Stimulated activated naive CD8-positive, alpha-beta T cell treated with anti-CD3 and anti-CD28 coated beads, Interleukin-15, Interleukin-2, amounts not matched to agents 100 ng/mL and 50 ng/mL, for 24 hours (primary cell): ENCODE measurements around the gene KLHL11.
"Not testable (repeated sequence)": the region's sequence is repeated elsewhere in the genome, so short reads cannot be mapped to it uniquely, and the experiment has no call there.

Source experiments
- H3K27ac Mint-ChIP-seq: one replicate; pipeline ENCODE4 v1.8.0; 2021; ENCODE audit warnings: mild to moderate bottlenecking, mixed read lengths
- H3K27me3 Mint-ChIP-seq: one replicate; pipeline ENCODE4 v1.8.0; 2021; ENCODE audit warnings: mixed read lengths
- H3K36me3 Mint-ChIP-seq: one replicate; pipeline ENCODE4 v1.8.0; 2021; ENCODE audit warnings: low read depth, mixed read lengths
- H3K4me1 Mint-ChIP-seq: one replicate; pipeline ENCODE4 v1.8.0; 2021; ENCODE audit warnings: low read depth, mixed read lengths
- H3K4me3 Mint-ChIP-seq: one replicate; pipeline ENCODE4 v1.8.0; 2021; ENCODE audit warnings: mild to moderate bottlenecking, mixed read lengths
- H3K9me3 Mint-ChIP-seq: one replicate; pipeline ENCODE4 v1.8.0; 2021; ENCODE audit warnings: mixed read lengths

KLHL11 gene

DNA sequence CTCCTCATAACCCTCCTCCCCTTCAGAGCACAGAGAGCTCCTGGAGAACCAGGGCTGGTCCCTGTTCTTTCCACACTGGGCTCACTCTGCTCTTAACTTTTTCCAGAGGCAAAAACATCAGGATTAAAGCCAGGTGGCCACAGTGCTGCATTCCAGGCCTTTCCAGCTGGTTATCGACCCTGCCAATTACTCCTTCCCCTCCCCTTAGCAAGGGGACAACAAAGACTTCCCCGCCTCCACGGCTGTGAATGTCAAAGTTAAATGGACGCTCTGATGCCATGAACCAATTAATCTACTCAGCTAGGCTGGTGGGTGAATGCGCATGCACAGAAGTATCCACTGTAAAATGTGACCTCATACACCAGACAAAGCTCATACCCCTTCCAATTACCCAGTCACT, 30.4 kb upstream of the KLHL11 start:
- Mint-ChIP-seq H3K4me1 (no peaks in the 10 kb centered on the region), H3K36me3 (peaks cover 69% of the 10 kb centered on the region), H3K4me3 (no peak overlapping the region), H3K27ac (peak overlapping the region; percentile 21), H3K27me3 (no peaks in the 10 kb centered on the region), H3K9me3 (no peaks in the 10 kb centered on the region)

DNA sequence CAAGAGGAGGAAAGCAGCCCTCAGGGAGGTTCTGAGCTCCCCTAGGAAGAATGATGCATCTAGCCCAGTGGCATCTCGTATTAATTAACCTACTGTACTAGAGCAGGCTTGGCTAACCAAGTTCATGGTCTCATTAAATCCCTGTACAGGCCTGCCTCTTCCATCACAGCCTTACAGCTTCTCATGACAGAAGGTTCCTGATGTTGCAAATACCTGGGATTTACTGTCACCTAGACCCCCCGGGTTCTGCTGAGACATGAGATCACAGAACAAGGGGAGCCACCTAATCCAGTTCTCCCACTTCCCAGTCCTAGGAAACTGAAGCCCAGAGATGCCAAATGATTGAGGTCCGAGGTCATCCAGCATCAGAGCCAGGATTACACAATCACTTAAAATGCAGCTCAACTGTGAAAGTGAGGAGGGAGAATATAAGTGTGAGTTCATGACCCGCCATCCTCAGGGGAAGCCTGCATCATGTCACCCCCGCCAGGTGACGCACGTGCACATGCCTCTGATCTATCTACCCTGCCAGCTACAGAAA, 29.6 kb upstream of the KLHL11 start:
- Mint-ChIP-seq H3K4me3 (no peak overlapping the region), H3K27me3 (no peaks in the 10 kb centered on the region), H3K9me3 (no peaks in the 10 kb centered on the region), H3K27ac (no peak overlapping the region), H3K36me3 (peaks cover 67% of the 10 kb centered on the region), H3K4me1 (no peaks in the 10 kb centered on the region)

DNA sequence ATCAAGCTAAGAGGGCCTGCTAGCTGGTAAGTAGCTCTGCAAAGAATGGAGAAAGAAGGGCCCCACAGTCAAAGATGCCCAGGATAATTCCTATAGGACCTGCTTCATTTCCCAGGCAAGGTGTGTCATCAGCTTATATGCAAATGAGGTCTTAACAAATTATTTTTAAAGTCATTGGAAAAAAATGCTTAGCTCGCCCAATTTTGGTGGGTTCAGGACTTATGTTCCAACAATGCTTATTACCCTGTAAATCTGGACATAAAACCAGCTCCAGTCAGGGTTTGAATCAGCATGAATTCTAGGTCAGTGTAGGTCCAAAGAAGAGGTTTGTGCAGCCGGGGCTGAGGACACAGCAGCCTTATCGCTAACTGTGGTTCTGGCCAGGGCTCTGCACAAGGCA, 28.2 kb upstream of the KLHL11 start:
- H3K4me1 Mint-ChIP-seq: no peaks in the 10 kb centered on the region
- H3K4me3 Mint-ChIP-seq: no peak overlapping the region
- no peaks in the 10 kb centered on the region for H3K27me3 Mint-ChIP-seq
- no peak overlapping the region for H3K27ac Mint-ChIP-seq
- peaks cover 63% of the 10 kb centered on the region for H3K36me3 Mint-ChIP-seq
- H3K9me3 Mint-ChIP-seq: no peaks in the 10 kb centered on the region

DNA sequence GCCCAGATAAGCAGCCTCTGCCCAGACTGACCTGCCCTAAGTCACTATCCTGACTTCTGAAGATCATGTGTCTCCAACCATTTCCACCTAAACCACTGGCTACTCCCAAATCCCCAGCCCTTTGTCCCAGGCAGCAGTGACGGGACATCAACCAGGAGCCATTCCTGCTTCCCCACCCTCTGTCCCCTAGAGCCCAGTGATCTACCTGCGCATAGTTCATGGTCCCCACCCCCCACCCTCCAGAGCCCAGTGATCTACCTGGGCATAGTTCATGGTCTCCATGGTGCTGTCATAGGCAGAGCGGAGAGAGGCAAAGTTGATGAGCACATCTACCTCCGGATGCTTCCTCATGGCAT, 26.8 kb upstream of the KLHL11 start:
- Mint-ChIP-seq H3K9me3 (no peaks in the 10 kb centered on the region), H3K36me3 (peaks cover 61% of the 10 kb centered on the region), H3K4me1 (no peaks in the 10 kb centered on the region), H3K27me3 (no peaks in the 10 kb centered on the region), H3K27ac (no peak overlapping the region), H3K4me3 (no peak overlapping the region)

DNA sequence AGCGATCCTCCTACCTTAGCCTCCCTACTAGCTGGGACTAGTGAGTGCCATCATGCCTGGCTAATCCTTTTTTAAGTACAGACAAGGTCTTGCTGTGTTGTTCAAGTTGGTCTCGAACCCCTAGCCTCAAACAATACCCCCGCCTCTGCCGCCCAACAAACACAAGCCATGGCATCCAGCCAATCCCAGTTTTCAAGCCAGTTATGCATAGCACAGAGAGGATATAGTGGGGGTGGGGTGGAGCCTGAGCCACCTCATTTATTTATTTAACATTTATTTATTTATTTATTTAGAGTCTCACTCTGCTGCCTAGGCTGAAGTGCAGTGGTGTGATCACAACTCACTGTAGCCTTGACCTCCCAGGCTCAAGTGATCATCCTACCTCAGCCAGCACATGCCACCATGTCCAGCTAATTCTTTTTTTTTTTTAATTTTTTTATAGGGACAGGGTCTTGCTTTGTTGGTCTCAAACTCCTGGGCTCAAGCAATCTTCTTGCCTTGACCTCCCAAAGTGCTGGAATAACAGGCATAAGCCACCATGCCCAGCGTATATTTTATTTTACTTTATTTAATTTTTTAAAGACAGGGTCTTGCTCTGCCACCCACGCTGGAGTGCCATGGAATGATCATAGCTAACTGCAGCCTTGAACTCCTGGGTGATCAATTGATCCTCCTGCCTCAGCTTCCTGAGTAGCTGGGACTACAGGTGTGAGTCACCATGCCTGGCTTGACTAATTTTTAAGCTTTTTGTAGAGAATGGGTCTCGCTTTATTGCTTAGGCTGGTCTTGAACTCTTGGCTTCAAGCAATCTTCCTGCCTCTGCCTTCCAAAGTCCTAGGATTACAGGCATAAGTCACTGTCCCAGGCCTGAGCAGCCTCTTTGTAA, 26.2 kb upstream of the KLHL11 start:
- Mint-ChIP-seq H3K27ac (no peak overlapping the region), H3K4me1 (no peaks in the 10 kb centered on the region), H3K4me3 (no peak overlapping the region), H3K36me3 (peaks cover 57% of the 10 kb centered on the region), H3K27me3 (no peaks in the 10 kb centered on the region), H3K9me3 (no peaks in the 10 kb centered on the region)

DNA sequence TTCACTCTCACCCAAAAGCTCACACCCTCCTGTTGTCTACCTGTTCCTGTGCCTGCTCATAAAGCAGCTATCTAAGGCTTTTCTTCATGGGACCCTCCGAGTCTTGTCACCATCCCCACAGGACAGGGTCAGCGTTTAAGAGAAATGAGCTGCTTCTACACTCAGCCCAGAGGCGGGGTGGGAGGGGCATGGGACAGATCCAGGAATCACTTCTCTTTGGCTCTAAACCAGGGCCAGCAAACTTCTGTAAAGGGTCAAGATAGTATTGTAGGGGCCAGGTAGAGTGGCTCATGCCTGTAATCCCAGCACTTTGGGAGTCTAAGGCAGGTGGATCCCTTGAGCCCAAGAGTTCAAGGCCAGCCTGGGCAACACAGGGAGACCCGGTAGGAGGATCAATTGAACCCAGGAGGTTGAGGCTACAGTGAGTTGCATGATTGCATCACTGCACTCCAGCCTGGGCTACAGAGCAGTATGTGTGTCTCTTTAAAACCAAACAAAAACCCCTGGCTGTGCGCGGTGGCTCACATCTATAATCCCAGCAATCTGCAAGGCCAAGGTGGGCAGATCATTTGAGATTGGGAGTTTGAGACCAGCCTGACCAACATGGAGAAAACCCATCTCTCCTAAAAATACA, 23.2 kb upstream of the KLHL11 start:
- Mint-ChIP-seq H3K9me3 (no peaks in the 10 kb centered on the region), H3K27ac (no peak overlapping the region), H3K27me3 (no peaks in the 10 kb centered on the region), H3K36me3 (peaks cover 60% of the 10 kb centered on the region), H3K4me3 (no peak overlapping the region), H3K4me1 (no peaks in the 10 kb centered on the region)

DNA sequence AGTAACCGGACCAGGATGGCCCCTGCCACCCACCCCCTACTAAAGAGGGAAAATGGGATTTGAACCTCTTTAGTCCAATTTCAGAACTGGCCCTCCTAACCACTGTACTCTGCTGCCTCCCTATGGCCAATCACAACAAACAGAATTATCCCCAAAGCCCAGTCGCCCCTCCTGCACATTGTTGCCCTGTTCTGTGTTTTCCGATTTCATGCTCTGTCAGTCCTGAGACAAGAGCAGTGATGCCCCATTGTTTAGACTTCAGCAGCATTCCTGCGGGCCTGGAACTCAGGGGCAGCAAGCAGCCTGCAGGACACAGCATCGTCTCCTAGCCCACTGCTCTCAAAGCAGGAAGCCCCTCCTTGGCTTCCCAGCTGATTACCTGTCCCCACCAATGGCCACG, 20.5 kb upstream of the KLHL11 start:
- no peaks in the 10 kb centered on the region for H3K9me3 Mint-ChIP-seq
- no peak overlapping the region for H3K27ac Mint-ChIP-seq
- H3K4me1 Mint-ChIP-seq: no peaks in the 10 kb centered on the region
- H3K36me3 Mint-ChIP-seq: peaks cover 65% of the 10 kb centered on the region
- no peaks in the 10 kb centered on the region for H3K27me3 Mint-ChIP-seq
- no peak overlapping the region for H3K4me3 Mint-ChIP-seq

DNA sequence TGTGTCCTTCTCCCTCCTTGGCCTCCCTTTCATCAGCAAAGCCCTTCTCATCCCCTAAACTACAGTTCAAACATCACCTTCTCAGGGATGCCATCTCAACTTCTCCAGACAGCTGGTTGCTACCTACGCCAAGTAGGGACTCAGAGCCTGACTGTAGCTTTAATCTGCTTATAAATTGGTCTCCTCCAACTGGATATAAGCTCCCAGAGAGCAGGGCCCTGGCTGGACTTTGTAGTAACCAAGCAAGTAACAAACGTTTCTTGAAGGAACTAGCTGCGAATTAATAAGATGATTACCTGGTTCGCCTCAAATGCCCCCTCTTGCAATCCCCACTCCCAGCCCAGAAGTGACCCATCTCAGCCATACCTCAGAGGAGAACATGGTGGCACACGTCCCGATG, 17.5 kb upstream of the KLHL11 start:
- Mint-ChIP-seq H3K4me3 (no peak overlapping the region), H3K4me1 (no peaks in the 10 kb centered on the region), H3K9me3 (no peaks in the 10 kb centered on the region), H3K27ac (no peak overlapping the region), H3K36me3 (peaks cover 68% of the 10 kb centered on the region), H3K27me3 (no peaks in the 10 kb centered on the region)

DNA sequence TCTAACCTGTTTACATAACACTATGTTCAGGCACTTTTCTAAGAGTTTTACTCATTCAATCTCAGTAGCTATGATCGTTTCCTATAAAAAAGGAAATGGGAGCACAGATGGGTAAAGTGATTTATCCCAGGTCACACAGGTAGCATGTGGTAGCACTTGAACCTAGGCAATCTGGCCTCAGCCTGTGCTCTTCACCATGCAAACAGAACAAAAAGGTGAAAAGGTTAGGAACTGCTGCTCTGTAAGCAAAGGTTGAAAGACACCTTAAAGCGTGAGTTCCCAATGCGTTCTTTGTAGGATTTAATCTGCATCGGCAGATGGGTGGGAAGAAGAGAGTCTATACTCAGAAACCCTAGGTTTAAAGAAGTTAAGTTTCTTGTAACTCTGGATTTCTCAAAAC, 14.9 kb upstream of the KLHL11 start:
- no peaks in the 10 kb centered on the region for H3K27me3 Mint-ChIP-seq
- peaks cover 62% of the 10 kb centered on the region for H3K36me3 Mint-ChIP-seq
- H3K27ac Mint-ChIP-seq: no peak overlapping the region

DNA sequence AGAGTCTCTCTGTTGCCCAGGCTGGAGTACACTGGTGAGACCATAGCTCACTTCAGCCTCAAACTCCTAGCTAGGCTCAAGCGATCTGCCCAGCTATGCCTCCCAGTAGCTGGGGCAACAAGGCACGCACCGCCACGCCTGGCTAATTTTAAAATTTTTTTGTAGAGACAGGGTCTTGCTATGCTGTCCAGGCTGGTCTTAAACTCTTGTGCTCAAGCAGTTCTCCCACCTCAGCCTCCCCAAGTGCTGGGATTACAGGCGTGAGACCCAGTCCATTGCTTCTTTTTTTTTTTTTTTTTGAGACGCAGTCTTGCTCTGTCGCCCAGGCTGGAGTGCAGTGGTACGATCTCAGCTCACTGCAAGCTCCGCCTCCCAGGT, 9.1 kb upstream of the KLHL11 start:
- H3K4me3 Mint-ChIP-seq, H3K9me3 Mint-ChIP-seq, H3K27ac Mint-ChIP-seq, H3K27me3 Mint-ChIP-seq: not testable (repeated sequence)
- Mint-ChIP-seq H3K36me3 (peaks cover 71% of the 10 kb centered on the region), H3K4me1 (peaks cover 15% of the 10 kb centered on the region)

More for the DNA sequence above, 14.9 kb upstream of the KLHL11 start:
- Mint-ChIP-seq H3K4me1 (no peaks in the 10 kb centered on the region), H3K4me3 (no peak overlapping the region), H3K9me3 (no peaks in the 10 kb centered on the region)

DNA sequence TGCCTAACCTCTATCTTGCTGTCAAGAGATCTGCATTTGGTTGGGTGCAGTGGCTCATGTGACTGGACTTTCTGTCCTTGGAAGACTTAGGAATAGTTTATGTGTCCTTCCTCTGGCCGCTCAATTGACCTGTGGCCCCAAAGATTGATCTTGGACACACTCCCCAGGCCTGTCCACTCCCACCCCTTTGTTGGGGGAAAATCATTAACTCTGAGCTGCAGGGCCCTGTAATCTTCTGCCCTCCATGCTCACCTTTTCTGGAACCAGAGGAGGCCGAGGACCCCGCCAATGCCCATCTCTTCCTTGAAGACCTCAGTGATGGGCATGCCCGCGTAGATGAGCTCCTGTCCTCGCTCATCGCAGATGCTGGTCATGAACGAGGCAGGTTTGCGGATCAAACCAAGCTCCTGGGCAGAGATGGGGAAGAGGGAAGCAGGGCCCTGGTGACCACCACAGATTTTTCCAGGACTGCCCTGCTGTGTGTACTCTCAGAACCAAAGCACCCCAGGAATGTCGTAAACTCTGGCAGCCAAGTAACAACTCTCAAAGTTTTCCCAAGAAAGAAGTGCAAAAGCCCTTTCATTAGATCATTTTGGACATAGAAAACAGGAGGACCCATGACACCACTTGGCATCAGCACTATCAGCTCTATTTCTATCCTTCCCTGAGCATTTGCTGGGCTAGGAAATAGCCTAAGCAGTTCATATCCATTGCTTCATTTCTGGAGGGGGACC, 8.5 kb upstream of the KLHL11 start:
- Mint-ChIP-seq H3K4me3 (no peak overlapping the region), H3K27me3 (no peaks in the 10 kb centered on the region), H3K36me3 (peaks cover 76% of the 10 kb centered on the region), H3K9me3 (no peaks in the 10 kb centered on the region), H3K27ac (no peak overlapping the region), H3K4me1 (peaks cover 21% of the 10 kb centered on the region)

DNA sequence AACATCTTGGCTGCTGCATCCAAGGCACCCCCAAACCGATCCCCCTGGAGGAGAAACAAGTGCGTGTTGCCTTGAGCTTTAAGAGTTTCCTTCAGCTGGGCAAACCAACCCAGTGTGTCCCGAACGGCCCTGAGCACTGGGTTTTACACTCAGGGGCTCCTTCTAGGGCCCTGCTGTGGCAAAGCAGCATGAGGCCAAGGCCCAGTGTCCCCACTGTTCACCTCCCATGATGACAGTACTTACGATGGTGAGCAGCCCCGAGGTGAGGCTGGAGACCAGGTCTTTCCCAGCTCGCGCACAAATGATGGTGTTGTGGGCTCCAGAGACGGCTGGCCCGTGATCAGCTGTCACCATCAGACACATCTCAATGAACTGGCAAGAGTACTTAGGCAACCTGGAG, 6.6 kb upstream of the KLHL11 start:
- H3K4me1 Mint-ChIP-seq: peaks cover 37% of the 10 kb centered on the region
- no peaks in the 10 kb centered on the region for H3K27me3 Mint-ChIP-seq
- peak overlapping the region; percentile 61 for H3K27ac Mint-ChIP-seq
- no peak overlapping the region for H3K4me3 Mint-ChIP-seq
- no peaks in the 10 kb centered on the region for H3K9me3 Mint-ChIP-seq
- H3K36me3 Mint-ChIP-seq: peaks cover 76% of the 10 kb centered on the region

DNA sequence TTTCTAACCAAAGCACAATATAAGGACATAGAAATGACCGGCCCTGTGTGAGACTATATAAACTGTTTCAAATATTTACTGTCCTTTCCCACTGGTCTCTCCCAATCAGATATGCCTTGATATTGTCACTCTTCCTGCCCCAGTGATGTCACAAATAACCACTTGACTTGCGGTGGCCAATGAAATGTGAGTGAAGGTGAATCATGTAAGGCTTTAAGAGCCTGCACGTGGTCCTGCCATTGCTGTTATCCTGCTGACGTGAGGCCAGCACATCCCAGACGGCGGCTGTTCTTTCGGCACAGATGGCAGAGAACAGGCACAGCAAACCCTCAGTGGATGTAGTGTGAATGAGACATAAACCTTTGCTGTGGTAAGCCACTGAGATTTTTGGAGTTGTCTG, 5.4 kb upstream of the KLHL11 start:
- no peaks in the 10 kb centered on the region for H3K27me3 Mint-ChIP-seq
- peaks cover 73% of the 10 kb centered on the region for H3K36me3 Mint-ChIP-seq
- no peaks in the 10 kb centered on the region for H3K9me3 Mint-ChIP-seq
- peaks cover 39% of the 10 kb centered on the region for H3K4me1 Mint-ChIP-seq
- peak overlapping the region; percentile 47 for H3K27ac Mint-ChIP-seq
- no peak overlapping the region for H3K4me3 Mint-ChIP-seq

DNA sequence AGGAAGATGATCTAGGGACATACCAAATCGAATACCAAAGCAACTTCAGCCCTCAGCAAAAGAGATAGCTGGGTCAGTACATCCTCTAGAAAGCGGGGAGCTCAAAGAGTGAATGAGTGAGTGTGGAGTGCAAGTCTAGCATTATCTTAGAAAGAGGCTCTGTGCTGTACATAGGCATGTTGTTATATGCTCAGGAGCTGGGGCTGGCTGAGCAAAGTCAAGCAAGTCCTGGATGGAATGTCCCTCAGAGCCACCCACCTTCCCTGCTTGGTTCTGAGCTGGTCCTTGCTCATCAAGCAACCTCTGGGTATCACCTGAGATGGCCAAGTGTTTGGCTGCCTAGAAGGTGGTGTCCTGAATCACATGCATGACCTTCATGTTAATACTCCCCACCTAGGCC, 4.9 kb upstream of the KLHL11 start:
- Mint-ChIP-seq H3K4me1 (peaks cover 42% of the 10 kb centered on the region), H3K27ac (peak overlapping the region; percentile 47), H3K36me3 (peaks cover 72% of the 10 kb centered on the region), H3K27me3 (no peaks in the 10 kb centered on the region), H3K9me3 (no peaks in the 10 kb centered on the region), H3K4me3 (no peak overlapping the region)

DNA sequence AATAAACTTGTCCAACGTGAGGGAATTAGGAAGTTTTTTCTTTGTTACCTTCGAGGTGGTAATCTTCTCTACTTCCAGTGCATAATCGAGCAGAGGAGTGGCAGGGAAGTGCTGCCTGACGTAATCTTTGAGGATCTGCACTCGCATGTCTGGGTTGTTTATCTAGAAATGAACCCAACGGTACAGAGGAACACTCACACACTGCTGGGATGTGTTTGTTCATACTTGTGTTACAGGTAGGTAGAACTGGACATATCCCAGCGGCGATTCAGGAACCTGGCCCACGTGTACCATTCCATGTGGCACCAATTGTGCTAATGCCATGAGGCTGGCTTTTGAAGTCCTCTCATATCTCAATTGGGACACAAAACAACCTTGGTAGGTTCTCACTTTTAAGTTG, 4.2 kb upstream of the KLHL11 start:
- H3K27ac Mint-ChIP-seq: peak overlapping the region; percentile 83
- H3K4me1 Mint-ChIP-seq: peaks cover 42% of the 10 kb centered on the region
- peaks cover 67% of the 10 kb centered on the region for H3K36me3 Mint-ChIP-seq
- no peaks in the 10 kb centered on the region for H3K27me3 Mint-ChIP-seq
- no peaks in the 10 kb centered on the region for H3K9me3 Mint-ChIP-seq
- H3K4me3 Mint-ChIP-seq: peak overlapping the region; percentile 50
